Ishikawa (cell line): Measurements from ENCODE around the gene ITPR2.
A peak's percentile ranks its signal among the peaks of the same experiment; 100 is the strongest.

Experiments used
- CEBPB ChIP-seq: IDR thresholded peaks from 2 replicates; pipeline ENCODE4 v1.6.1; 2012
- CREB1 ChIP-seq: IDR thresholded peaks from 2 replicates; pipeline ENCODE4 v1.6.1; 2012; ENCODE audit warnings: low read depth
- EGR1 ChIP-seq: IDR thresholded peaks from 2 replicates; pipeline ENCODE4 v1.6.1; 2012
- EP300 ChIP-seq: IDR thresholded peaks from 2 replicates; pipeline ENCODE4 v1.6.1; 2012; ENCODE audit warnings: borderline replicate concordance
- FOXM1 ChIP-seq: IDR thresholded peaks from 2 replicates; pipeline ENCODE4 v1.6.1; 2012; ENCODE audit warnings: low read depth, borderline replicate concordance
- MAX ChIP-seq: IDR thresholded peaks from 2 replicates; pipeline ENCODE4 v1.6.1; 2012
- NFIC ChIP-seq: IDR thresholded peaks from 2 replicates; pipeline ENCODE4 v1.6.1; 2012
- RAD21 ChIP-seq: IDR thresholded peaks from 2 replicates; pipeline ENCODE4 v1.6.1; 2012; ENCODE audit warnings: low read depth
- REST ChIP-seq: IDR thresholded peaks from 2 replicates; pipeline ENCODE4 v1.6.1; 2012; ENCODE audit warnings: low read depth, mild to moderate bottlenecking
- TAF1 ChIP-seq: IDR thresholded peaks from 2 replicates; pipeline ENCODE4 v1.6.1; 2012; ENCODE audit warnings: low read depth, mild to moderate bottlenecking
- TCF12 ChIP-seq: IDR thresholded peaks from 2 replicates; pipeline ENCODE4 v1.6.1; 2012; ENCODE audit warnings: low read depth
- TEAD4 ChIP-seq: IDR thresholded peaks from 2 replicates; pipeline ENCODE4 v1.6.1; 2012
- USF1 ChIP-seq: IDR thresholded peaks from 2 replicates; pipeline ENCODE4 v1.6.1; 2012
- YY1 ChIP-seq: IDR thresholded peaks from 2 replicates; pipeline ENCODE4 v1.6.1; 2012; ENCODE audit warnings: low read depth
- ZBTB7A ChIP-seq: IDR thresholded peaks from 2 replicates; pipeline ENCODE4 v1.6.1; 2012; ENCODE audit warnings: low read depth

Gene ITPR2

GRCh38 chr12:26691234-26691970 is 141.6 kb downstream of the ITPR2 start:
- TF ChIP-seq RAD21 (no peak), EP300 (0 out of 2 replicates have a peak, but pooled peaks have one; percentile 8), TEAD4 (peak; percentile 42; the same call in 1 of the 2 replicates), TAF1 (no peak), YY1 (no peak), ZBTB7A (no peak), NFIC (no peak), TCF12 (no peak), MAX (peak; percentile 58; the same call in 1 of the 2 replicates), CEBPB (no peak), USF1 (no peak)

GRCh38 chr12:26690601-26691000 is 142.4 kb downstream of the ITPR2 start:
- TF ChIP-seq YY1 (no peak), MAX (no peak), EP300 (no peak), TAF1 (no peak)

GRCh38 chr12:26689281-26689841 is 143.6 kb downstream of the ITPR2 start:
- no peak for TF ChIP-seq CREB1
- no peak for TF ChIP-seq TCF12
- TF ChIP-seq NFIC: no peak
- no peak for TF ChIP-seq CEBPB
- TF ChIP-seq ZBTB7A: no peak
- no peak for TF ChIP-seq EP300
- TF ChIP-seq TAF1: no peak
- TF ChIP-seq EGR1: no peak
- TF ChIP-seq YY1: no peak

GRCh38 chr12:26688344-26688904 is 144.6 kb downstream of the ITPR2 start:
- TF ChIP-seq EP300 (no peak), ZBTB7A (no peak), TCF12 (no peak), FOXM1 (no peak), REST (no peak), EGR1 (no peak), NFIC (no peak), MAX (no peak)

GRCh38 chr12:26686408-26686807 is 146.6 kb downstream of the ITPR2 start:
- TF ChIP-seq RAD21: no peak
- TF ChIP-seq ZBTB7A: no peak
- no peak for TF ChIP-seq TCF12
- no peak for TF ChIP-seq TEAD4
- no peak for TF ChIP-seq NFIC
- no peak for TF ChIP-seq CEBPB
- no peak for TF ChIP-seq FOXM1
- TF ChIP-seq USF1: no peak
- no peak for TF ChIP-seq EGR1
- TF ChIP-seq TAF1: no peak
- TF ChIP-seq CREB1: no peak
- TF ChIP-seq EP300: no peak
- TF ChIP-seq MAX: no peak
- TF ChIP-seq YY1: no peak
- TF ChIP-seq REST: no peak
